ENCODE results near the gene ABR.

- TF ChIP-seq CTCF (IDR thresholded peaks at IDR 0.05) (no peak), POLR2A (IDR thresholded peaks at IDR 0.05) (no peak)
Observed at GRCh38 chr17:1125788-1126145, 54.0 kb downstream of the ABR start.

Data from adrenal gland (tissue), 5 donors.